SK-N-SH (cell line): ENCODE data around the gene CSRP1. TPM values are rescaled to one million over a fixed set of nuclear protein-coding genes. Genes with fewer than 3 reads are reported as not detected.

Source experiments
- CTCF ChIA-PET: fragments of 300-600, 350-600 bp; formaldehyde crosslinking; extraction: SDS; loops from one replicate; lab custom pipeline; 2021; lab: Yijun Ruan, JAX
- POLR2A ChIA-PET: fragments of 350-600 bp; sonication (Branson Sonifier 250); formaldehyde crosslinking; extraction: SDS; loops from one replicate; lab custom pipeline; 2020; ENCODE audit warnings: antibody characterized with exemption, inconsistent platforms; lab: Yijun Ruan, JAX
- DNase-seq: peaks from one replicate; pipeline ENCODE4 v3.0.0; 2012
- H2AFZ ChIP-seq: fragments of 200-600 bp; sonication (generic); 2 replicates; pipeline ENCODE4 v1.8.1; 2016; ENCODE audit warnings: antibody characterized with exemption, mild to moderate bottlenecking, low read depth
- H3F3A ChIP-seq: fragments of 200-600 bp; sonication (generic); replicated peaks from 2 replicates; pipeline ENCODE3; 2016; ENCODE audit warnings: antibody characterized with exemption, mild to moderate bottlenecking; ENCODE audit not compliant: insufficient read depth
- H3K27ac ChIP-seq, 2 experiments: fragments of 200-500 bp in 1 of 2; fragments of 200-600 bp in 1 of 2; sonication (Bioruptor generic) in 1 of 2; sonication (generic), shearing (Covaris generic) in 1 of 2; 2 replicates each; pipeline versions ENCODE4 v1.5.1 to v1.6.1; 2014 to 2016; ENCODE audit warnings: low read depth in 2 of 2, inconsistent platforms in 1 of 2, low read length in 1 of 2, mild to moderate bottlenecking in 1 of 2, mixed read lengths in 1 of 2
- H3K27me3 ChIP-seq: fragments of 200-600 bp; sonication (generic), shearing (Covaris generic); 2 replicates; pipeline ENCODE4 v1.6.1; 2016; ENCODE audit warnings: mixed run types; ENCODE audit not compliant: insufficient read depth
- H3K36me3 ChIP-seq, 2 experiments: fragments of 200-500 bp in 1 of 2; fragments of 200-600 bp in 1 of 2; sonication (Bioruptor generic) in 1 of 2; sonication (generic) in 1 of 2; replicated peaks in 1 of 2; 2 replicates each; pipeline versions ENCODE3 to v1.5.1; 2014 to 2016; ENCODE audit warnings: low read length in 1 of 2, mild to moderate bottlenecking in 1 of 2; ENCODE audit not compliant: insufficient read depth in 2 of 2, control insufficient read depth in 1 of 2
- H3K4me1 ChIP-seq, 2 experiments: fragments of 200-500 bp in 1 of 2; fragments of 200-600 bp in 1 of 2; sonication (Bioruptor generic) in 1 of 2; sonication (generic), shearing (Covaris generic) in 1 of 2; 2 replicates each; pipeline versions ENCODE4 v1.5.1 to v1.6.1; 2014 to 2016; ENCODE audit warnings: low read depth in 1 of 2, low read length in 1 of 2, mixed run types in 1 of 2; ENCODE audit not compliant: insufficient read depth in 2 of 2, control insufficient read depth in 1 of 2
- H3K4me2 ChIP-seq: fragments of 200-600 bp; sonication (generic), shearing (Covaris generic); 2 replicates; pipeline ENCODE4 v1.6.1; 2017; ENCODE audit warnings: mixed run types
- H3K4me3 ChIP-seq, 2 experiments: fragments of 200-500 bp in 1 of 2; fragments of 200-600 bp in 1 of 2; sonication (Bioruptor generic) in 1 of 2; sonication (generic), shearing (Covaris generic) in 1 of 2; 2 replicates each; pipeline versions ENCODE4 v1.5.1 to v1.8.1; 2014 to 2016; ENCODE audit warnings: low read depth in 2 of 2, inconsistent platforms in 1 of 2, low read length in 1 of 2, mild to moderate bottlenecking in 1 of 2, mixed read lengths in 1 of 2, moderate library complexity in 1 of 2
- H3K79me2 ChIP-seq: fragments of 200-600 bp; sonication (generic); 2 replicates; pipeline ENCODE4 v1.8.1; 2017; ENCODE audit warnings: mild to moderate bottlenecking; ENCODE audit not compliant: insufficient read depth
- H3K9ac ChIP-seq: fragments of 200-600 bp; sonication (generic); 2 replicates; pipeline ENCODE4 v1.6.1; 2017; ENCODE audit warnings: mixed run types
- H3K9me2 ChIP-seq: fragments of 200-600 bp; sonication (generic); 2 replicates; pipeline ENCODE4 v1.6.1; 2017; ENCODE audit warnings: mixed run types
- H3K9me3 ChIP-seq: fragments of 200-600 bp; sonication (generic); 2 replicates; pipeline ENCODE4 v1.6.1; 2017; ENCODE audit warnings: mixed run types, mild to moderate bottlenecking, moderate library complexity
- H4K20me1 ChIP-seq: fragments of 200-600 bp; sonication (generic); 2 replicates; pipeline ENCODE4 v1.6.1; 2017; ENCODE audit warnings: mild to moderate bottlenecking, mixed run types; ENCODE audit not compliant: insufficient read depth
- FOSL2 ChIP-seq: IDR thresholded peaks from 2 replicates; pipeline ENCODE4 v1.4.0; 2012; ENCODE audit warnings: low read depth, mild to moderate bottlenecking, moderate library complexity, borderline replicate concordance
- IRF3 ChIP-seq: fragments of 150-350 bp; IDR thresholded peaks from 2 replicates; pipeline ENCODE4 v1.6.1; 2016; ENCODE audit warnings: mild to moderate bottlenecking, low read depth, low read length
- JUND ChIP-seq: IDR thresholded peaks from 2 replicates; pipeline ENCODE4 v1.4.0; 2012
- MXI1 ChIP-seq: IDR thresholded peaks from 2 replicates; pipeline ENCODE4 v1.6.1; 2012; ENCODE audit warnings: mild to moderate bottlenecking, low read depth, low read length, improper control_type of control experiment
- NRF1 ChIP-seq: IDR thresholded peaks from 2 replicates; pipeline ENCODE4 v1.6.1; 2012; ENCODE audit warnings: low read depth, mild to moderate bottlenecking, low read length
- POLR2AphosphoS5 ChIP-seq: IDR thresholded peaks from 2 replicates; pipeline ENCODE4 v1.6.1; 2012; ENCODE audit warnings: low read depth, low read length
- RCOR1 ChIP-seq: fragments of 150-350 bp; IDR thresholded peaks from 2 replicates; pipeline ENCODE4 v1.6.1; 2017; ENCODE audit warnings: antibody characterized with exemption, low read length
- SIN3A ChIP-seq: IDR thresholded peaks from 2 replicates; pipeline ENCODE4 v1.6.1; 2012; ENCODE audit warnings: low read depth, mild to moderate bottlenecking, low read length, moderate library complexity, borderline replicate concordance
- USF2 ChIP-seq: fragments of 150-350 bp; IDR thresholded peaks from 2 replicates; pipeline ENCODE4 v1.6.1; 2017; ENCODE audit warnings: antibody characterized with exemption, low read length, low read depth, borderline replicate concordance
- WGBS: methylation state at CpG from one replicate; pipeline ENCODE4 v1.1.6; 2017; ENCODE audit warnings: low lambda C conversion rate; 5-methylcytosine and 5-hydroxymethylcytosine counted together
- polyA plus RNA-seq, 3 experiments: library from polyadenylated mRNA; depleted of rRNA; stranded (reverse); fragments of >200 nt; gene quantifications; 2 replicates each; pipeline ENCODE4 v1.2.3, GENCODE V29; 2012

CSRP1 gene
- polyA plus RNA-seq, 1 of the 3 experiments (the other 2 are of a cell fraction) = 373 TPM

DNA sequence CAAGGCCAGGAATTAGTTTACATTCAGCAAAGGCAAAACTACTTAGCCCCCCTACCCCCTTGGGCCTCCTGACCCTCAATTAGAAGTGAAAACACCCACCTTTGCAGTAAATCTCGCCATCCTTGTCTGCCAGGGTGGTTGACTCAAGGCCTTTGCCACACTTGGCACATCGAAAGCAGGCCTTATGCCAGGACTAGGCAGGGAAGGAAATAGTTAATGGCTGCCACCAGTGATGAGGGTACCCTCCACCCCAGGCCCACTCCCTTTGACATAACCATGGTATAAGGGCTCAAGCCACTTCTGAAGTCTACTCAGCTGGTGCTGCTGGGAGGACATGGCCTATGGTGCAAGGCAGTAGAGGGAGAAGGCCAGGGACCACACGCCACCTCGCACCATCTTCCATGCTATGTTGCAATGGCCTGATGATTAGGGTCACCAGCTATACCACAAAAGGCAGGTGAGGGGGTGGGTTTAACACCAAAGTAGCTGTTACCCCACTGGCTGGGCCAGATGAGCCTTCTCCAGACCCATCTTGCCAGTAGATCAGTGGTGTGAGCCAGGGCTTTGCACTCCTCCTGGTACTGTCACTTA, 21.6 kb downstream of the CSRP1 start:
- Histone ChIP-seq H3K9ac (no peak overlapping the region), H3K4me2 (no peak overlapping the region), H3K4me3 (no peak overlapping the region), H3K9me2 (no peaks in the 10 kb centered on the region), H3K27me3 (no peaks in the 10 kb centered on the region), H3K79me2 (peaks cover 8% of the 10 kb centered on the region; the same call in 1 of the 2 replicates), H4K20me1 (peaks cover 10% of the 10 kb centered on the region; the same call in 1 of the 2 replicates), H3K36me3 (peaks cover 18 to 29% of the 10 kb centered on the region in 2 experiments), H3K9me3 (no peaks in the 10 kb centered on the region), H2AFZ (no peak overlapping the region), H3F3A (peaks cover 25% of the 10 kb centered on the region), H3K27ac (no peak overlapping the region), H3K4me1 (peaks cover 13 to 20% of the 10 kb centered on the region in 2 experiments; a peak in 3 of 4 replicates)
- TF ChIP-seq NRF1 = no peak
- no peak for TF ChIP-seq IRF3
- no peak for TF ChIP-seq RCOR1
- no peak for TF ChIP-seq JUND
- TF ChIP-seq MXI1 = no peak
- no peak for TF ChIP-seq USF2
- TF ChIP-seq POLR2AphosphoS5 = no peak
- ChIA-PET CTCF (interaction anchor here (1.1 to 22.5 kb wide), 3 partner anchors 19 to 308 kb away, joined by 3 to 860 read pairs (median 4); partner anchors contain the start of gene CSRP1), POLR2A (no interaction called here)
- WGBS = 100% methylated on average over 4 of the region's 4 CpGs
- DNase-seq = no peak

- no peak overlapping the region for H3K9ac ChIP-seq
- TF ChIP-seq RCOR1 (no peak), FOSL2 (no peak), SIN3A (no peak)
- no peaks in the 10 kb centered on the region for H3K9me3 ChIP-seq
- H3K27ac ChIP-seq = no peak overlapping the region
- H3F3A ChIP-seq = peaks cover 21% of the 10 kb centered on the region
- POLR2A ChIA-PET = no interaction called here
- DNase-seq = no peak
- no peaks in the 10 kb centered on the region for H3K9me2 ChIP-seq
- CTCF ChIA-PET = interaction anchor here (1.0 to 22.5 kb wide), 12 partner anchors 13 to 404 kb away, joined by 3 to 860 read pairs (median 10); partner anchors contain the start of genes CSRP1 and PHLDA3
- H3K27me3 ChIP-seq = no peaks in the 10 kb centered on the region
- peaks cover 4% of the 10 kb centered on the region; the same call in 1 of the 2 replicates for H4K20me1 ChIP-seq
- H3K4me2 ChIP-seq = no peak overlapping the region
- H3K4me3 ChIP-seq = no peak overlapping the region
- peaks cover 18 to 27% of the 10 kb centered on the region in 2 experiments for H3K36me3 ChIP-seq
- peaks cover 2% of the 10 kb centered on the region; the same call in 1 of the 2 replicates for H3K79me2 ChIP-seq
- H2AFZ ChIP-seq = no peak overlapping the region
- peaks cover 6% of the 10 kb centered on the region in 2 experiments; a peak in 2 of 4 replicates for H3K4me1 ChIP-seq
- WGBS = 100% methylated on average over 3 of the region's 4 CpGs
Observed at GRCh38 chr1:201483373-201483949, 23.5 kb downstream of the CSRP1 start.
